IPS-NIHi7 (cell line): ENCODE data around the gene REXO5.
"Not testable (repeated sequence)": the region's sequence is repeated elsewhere in the genome, so short reads cannot be mapped to it uniquely, and the experiment has no call there.

Experiments
- DNase-seq: peaks from one replicate; pipeline ENCODE4 v3.0.0; 2012; ENCODE audit warnings: mixed read lengths; ENCODE audit errors: extremely low spot score

The REXO5 gene, protein sequence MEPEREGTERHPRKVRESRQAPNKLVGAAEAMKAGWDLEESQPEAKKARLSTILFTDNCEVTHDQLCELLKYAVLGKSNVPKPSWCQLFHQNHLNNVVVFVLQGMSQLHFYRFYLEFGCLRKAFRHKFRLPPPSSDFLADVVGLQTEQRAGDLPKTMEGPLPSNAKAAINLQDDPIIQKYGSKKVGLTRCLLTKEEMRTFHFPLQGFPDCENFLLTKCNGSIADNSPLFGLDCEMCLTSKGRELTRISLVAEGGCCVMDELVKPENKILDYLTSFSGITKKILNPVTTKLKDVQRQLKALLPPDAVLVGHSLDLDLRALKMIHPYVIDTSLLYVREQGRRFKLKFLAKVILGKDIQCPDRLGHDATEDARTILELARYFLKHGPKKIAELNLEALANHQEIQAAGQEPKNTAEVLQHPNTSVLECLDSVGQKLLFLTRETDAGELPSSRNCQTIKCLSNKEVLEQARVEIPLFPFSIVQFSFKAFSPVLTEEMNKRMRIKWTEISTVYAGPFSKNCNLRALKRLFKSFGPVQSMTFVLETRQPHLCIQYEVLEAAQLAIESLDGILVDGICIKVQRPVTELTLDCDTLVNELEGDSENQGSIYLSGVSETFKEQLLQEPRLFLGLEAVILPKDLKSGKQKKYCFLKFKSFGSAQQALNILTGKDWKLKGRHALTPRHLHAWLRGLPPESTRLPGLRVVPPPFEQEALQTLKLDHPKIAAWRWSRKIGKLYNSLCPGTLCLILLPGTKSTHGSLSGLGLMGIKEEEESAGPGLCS

DNA sequence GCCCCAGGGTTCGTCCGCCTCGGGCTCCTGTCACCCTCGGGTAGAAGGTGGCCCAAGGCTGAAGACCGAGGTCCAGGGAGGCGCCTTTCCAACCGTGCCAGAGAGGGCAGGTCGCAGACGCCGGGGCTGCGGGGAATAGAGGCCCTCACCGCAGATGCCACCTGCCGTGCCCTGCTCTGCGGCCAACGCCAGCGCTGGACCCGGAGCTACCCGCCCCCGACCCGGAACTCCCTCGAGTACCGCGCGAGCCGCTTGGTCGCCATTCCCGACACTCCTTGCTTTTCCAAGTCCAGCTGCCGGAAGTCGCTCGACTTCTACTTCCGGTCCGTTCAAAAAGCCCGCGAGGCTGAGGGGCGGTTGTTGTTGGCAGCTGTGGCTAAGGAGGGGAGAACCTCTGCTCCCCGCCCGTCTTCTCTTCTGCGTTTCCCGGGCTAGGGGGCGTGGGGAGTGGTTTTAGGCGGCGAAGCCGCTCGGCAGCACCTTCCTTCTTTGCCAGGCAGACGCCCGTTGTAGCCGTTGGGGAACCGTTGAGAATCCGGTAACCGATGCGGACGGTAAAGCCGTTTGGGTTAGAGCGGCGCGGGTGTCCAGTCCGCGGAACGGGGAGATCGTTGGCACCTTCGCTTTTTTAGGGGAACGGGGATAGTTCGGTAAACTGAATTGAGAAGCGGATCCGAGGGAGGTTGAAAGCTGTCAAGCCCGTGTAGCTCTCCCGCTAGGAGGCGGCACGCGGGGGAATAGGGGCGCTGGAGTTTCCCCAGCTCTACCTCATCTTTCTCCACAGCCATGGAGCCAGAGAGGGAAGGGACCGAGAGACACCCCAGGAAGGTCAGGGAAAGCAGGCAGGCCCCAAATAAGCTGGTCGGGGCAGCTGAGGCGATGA lies at the start of gene REXO5, which contains the start of gene ERI2:
REXO5 (plus strand) TSS at position 360 of the 883 bp plus-strand sequence; CDS start at position 787, 427 bp downstream.
ERI2 (minus strand) TSS at position 305 of the 883 bp plus-strand sequence; CDS start at position 263, 42 bp downstream.
- DNase-seq = peak; percentile 94

DNA sequence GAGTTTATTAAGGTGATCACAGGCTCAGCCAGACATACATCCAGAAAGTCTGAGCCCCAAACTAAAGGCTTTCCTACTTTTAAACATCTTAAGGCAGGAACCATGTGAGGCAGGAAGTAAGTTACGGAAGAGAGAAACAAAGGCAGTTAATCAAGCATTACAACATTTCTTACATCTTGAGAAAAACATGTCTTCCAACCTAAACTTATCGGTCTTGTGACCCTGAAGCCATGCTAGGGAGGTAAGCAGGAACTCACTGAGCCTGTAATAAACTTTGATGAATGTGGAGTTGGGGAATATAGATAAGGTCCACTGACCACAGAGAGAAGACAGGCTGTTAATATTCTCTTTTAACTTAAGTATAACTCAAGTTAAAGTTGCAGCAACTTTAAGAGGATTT lies 46.0 kb upstream of the REXO5 start:
- DNase-seq = no peak

DNA sequence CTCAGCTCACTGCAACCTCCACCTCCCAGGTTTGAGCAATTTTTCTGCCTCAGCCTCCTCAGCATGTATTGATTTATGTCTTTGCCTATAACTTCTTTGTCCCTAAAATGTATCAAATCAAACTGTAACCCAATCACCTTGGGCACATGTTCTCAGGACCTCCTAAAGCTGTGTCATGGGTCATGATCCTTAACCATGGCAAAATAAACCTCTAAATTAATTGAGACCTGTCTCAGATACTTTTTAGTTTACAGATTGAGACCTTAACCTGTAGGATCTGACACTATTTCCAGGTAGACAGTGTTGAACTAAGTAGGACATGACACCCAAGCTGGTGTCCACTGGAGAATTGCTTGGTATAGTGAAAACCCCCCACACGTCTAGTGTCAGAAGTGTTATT lies 45.2 kb upstream of the REXO5 start:
- no peak for DNase-seq

DNA sequence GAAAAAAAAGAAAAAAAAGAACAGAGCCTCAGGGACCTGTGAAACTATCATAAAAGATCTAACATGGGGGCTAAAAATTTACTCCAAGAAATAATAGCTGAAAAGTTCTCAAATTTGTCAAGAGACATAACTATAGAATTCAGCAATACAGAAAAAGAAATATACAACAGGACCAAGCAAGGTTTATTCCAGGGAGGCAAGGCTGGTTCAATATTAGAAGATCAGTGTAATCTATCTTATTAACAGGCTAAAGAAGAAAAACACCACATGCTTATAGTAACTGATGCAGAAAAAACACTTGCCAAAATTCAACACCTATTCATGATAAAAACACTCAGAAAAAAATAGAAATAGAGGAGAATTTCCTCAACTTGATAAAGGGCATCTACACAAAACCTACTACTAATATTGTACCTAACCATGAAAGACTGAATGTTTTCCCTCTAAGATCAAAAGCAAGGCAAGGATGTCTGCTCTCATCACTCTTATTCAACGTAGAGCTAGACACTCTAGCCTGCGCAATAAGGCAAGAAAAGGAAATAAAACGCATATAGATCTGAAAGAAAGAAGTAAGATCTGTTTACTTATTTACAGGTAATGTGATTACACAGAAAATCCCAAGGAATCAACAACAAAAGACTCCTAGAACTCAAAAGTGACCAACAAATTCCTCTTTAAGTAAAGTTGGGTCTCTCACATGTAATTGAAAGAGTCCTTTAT lies 43.8 kb upstream of the REXO5 start:
- no peak for DNase-seq

DNA sequence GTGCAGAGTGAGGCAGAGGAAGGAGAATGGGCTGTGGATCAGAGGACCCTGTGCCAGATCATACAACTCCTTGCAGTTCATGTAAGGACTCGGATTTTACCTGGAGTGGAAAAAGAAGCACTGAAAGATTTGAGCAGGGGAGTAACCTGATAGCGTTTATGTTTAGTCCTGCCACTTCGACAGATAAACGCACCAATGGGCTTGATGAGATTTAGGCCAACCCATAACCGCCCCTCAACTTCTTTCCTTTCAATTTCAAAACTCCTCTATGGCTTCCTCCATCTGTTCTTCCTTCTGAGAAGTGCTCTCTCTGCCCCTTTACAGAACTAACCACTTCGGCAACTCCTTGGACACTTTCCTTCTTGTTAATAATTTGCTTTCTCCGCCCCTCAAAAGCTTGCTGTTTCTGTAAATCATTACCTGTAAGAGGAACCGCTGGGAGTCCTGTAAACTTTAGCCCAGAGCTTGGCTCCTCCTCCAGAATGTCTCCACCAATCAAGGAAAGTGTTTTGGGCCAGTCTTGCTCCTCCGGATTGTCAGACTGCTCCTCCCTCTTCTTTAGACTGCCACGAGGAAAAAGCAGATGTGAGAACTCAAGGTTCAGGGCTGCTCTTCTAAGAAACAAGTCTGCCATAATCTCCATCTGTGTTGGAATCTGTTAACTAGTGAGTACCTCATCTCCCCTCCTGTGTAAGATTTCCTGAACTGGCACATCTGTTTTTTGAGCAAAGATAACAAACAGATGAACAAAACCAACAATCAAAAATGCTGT lies 42.7 kb upstream of the REXO5 start, which contains the start of gene ACSM3:
ACSM3 (plus strand) TSS at position 554 of the 772 bp plus-strand sequence. CDS start 6,021 bp downstream, outside the sequence.
- DNase-seq = peak; percentile 79

DNA sequence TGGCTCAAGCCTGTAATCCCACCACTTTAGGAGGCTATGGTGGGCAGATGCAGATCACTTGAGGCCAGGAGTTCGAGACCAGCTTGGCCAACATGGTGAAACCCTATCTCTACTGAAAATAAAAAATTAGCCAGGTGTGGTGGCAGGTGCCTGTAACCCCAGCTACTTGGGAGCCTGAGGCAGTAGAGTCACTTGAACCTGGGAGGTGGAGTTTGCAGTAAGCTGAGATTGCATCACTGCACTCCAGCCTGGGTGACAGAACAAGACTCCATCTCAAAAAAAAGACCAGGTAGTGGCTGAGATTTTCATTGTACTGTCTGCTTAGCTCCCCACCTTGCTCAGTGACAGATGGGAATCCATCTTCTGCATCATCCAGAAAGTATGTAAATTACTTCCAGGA lies 41.9 kb upstream of the REXO5 start:
- not testable (repeated sequence) for DNase-seq

DNA sequence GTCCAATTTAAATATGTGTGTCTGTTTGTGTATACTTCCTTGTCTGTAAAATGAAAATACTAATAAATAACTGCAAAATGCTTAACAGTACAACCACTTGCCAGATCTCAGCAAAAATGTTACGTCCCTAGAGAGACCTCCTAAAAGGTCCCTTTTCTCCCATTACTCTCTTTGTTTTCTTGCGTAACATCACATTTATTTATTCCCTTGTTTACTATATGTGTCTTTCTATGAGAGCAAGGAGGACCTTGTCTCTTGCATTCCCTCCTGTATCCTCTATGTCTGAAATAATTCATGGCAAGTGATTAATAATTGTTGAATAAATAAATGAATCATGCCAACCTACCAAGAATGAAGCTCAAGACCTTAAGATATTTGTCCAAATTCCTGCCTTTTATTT lies 40.6 kb upstream of the REXO5 start:
- no peak for DNase-seq

DNA sequence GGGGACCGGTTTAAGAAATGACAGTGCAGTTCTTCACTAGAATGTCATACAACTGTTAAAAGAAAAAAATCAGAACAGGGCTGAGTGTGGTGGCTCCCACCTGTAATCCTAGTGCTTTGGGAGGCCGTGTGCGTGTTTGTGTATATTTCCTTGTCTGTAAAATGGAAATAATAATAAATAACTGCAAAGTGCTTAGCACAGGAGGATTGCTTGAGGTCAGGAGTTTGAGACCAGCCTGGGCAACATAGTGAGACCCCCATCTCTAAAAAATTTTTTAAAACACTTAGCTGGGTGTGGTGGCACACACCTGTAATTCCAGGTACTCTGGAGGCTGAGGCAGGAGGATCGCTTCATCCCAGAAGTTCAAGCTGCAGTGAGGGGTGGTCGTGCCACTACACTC lies 40.0 kb upstream of the REXO5 start:
- DNase-seq = no peak

DNA sequence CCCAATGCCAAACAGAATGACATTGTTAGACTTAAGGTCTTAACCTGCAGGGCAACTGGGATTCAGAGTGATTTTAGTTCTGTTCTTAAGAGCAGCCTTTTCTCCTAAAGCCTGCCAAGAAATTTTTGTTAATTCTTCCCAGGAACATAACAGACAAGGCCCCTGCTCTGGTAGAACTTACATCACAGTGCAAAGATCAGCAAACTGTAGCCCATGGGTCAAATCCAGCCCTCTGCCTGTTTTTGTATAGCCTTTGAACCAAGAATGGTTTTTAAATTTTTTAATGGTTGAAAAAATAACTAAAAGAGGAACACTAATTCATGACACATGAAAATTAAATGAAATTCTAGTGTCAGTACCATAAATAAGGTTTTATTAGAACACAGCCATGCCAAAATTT lies 38.8 kb upstream of the REXO5 start:
- no peak for DNase-seq

DNA sequence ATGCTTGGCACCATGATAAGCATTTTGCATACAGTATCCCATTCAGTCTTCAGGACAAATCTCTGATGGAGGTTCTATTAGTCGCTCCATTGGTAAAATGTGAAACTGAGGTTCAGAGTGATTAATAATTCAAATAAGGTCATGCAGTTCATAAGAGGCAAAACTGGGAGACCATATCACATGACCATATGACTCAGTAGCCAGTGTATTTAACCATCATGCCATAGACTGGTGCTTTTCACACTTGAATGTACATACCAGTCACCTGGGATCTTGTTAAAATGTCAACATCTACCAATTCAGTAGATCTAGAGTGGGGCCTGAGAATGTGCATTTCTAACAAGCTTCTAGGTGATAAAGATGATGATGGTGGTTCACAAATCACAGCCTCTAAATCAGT lies 38.2 kb upstream of the REXO5 start:
- DNase-seq = no peak

DNA sequence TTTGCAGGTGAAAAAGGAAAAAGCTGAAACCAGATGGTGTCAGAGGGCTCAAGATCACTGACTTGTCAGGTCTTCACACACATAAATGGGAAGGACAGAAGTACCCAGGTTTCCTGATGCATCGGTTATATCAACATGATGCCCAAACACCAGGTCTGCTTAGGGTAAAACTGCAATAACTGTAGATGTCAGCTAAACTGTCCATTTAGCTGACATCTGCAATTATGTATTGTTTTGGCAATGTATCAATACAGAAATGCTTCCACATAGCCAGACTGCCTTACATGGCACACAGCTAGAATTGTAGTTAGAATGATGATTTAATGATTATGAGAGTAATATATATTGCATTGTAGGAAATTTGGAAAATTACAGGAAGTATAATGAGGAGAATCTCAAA lies 37.5 kb upstream of the REXO5 start:
- no peak for DNase-seq

DNA sequence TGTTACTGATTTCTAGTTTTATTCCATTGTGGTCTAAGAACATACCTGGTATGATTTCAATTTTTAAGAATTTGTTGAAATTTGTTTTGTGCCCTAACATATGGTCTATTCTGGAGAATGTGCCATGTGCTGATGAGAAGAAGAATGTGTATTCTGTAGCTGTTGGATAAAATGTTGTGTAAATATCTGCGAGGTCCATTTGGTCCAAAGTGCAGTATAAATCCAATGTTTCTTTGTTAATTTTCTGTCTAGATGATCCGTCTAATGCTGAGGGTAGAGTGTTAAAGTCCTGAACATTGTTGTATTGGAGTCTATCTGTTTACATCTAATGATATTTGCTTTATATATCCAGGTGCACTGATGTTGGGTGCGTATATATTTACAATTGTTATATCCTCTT lies 32.6 kb upstream of the REXO5 start:
- no peak for DNase-seq

DNA sequence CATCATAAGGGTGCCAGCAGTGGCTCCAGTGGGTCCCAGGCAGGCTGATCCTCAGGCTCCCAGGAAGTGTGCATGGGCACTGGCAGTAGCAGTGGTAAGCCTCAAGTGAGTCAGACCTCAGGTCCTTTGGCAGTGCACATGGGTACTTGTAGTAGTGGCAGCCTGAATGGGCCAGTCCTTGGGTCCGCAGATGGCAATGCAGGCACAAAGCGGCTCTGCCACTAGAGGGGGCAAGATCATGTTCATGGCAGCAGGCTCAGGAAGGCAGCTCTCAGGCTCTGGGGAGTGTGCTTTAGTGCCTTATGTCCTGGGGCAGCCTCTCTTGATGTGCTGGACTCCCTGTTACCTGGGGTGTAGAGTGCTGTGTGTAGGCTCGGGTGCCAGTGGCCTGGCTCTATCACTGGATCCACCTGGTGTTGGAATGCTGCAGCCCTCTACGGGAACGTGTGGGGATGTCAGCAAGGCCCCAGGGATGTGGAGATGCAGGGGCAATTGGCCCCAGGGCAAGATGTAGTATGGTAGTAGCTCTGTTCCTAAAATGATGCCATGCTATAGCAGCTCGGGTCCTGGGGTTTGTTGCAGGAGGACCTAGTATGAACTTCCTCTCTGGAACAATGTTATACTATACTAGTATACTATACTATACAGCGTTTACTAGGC lies 31.5 kb upstream of the REXO5 start:
- DNase-seq = peak; percentile 90

DNA sequence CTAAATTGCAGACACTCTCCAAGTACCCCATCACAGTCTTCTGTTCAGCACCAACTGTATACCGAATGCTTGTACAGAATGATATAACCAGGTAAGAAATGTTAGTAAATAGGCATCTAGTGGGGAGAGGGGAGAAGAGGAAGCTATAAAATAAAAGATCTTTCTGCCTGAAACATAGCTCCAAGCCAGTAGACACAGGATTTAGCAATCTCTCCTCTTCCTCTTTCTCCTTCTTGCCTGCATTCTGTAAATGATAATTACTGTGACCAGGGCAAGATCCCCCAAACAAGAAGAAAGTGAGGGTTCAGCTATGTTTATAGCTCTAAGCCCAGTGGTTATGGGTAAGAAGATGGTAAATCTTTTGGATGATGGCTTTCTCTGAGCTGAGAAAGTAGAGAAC lies 24.6 kb upstream of the REXO5 start:
- DNase-seq = no peak

DNA sequence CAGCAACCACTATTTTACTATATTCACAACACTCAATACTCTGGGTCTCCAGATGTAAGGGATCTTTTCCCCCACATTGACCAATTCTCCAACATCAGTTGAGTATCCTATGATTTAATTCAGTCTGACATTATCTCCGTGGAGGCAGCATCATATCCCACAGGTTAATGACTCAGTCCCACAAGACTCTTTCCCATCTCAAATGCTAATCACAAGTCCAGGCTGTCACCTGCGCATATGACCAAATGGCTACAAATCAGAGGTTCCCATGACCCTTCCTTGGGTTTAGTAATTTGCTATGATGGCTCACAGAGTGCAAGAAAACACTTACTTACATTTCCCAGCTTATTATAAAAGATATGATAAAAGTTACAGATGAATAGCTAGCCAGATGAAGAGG lies 23.9 kb upstream of the REXO5 start:
- DNase-seq = no peak

DNA sequence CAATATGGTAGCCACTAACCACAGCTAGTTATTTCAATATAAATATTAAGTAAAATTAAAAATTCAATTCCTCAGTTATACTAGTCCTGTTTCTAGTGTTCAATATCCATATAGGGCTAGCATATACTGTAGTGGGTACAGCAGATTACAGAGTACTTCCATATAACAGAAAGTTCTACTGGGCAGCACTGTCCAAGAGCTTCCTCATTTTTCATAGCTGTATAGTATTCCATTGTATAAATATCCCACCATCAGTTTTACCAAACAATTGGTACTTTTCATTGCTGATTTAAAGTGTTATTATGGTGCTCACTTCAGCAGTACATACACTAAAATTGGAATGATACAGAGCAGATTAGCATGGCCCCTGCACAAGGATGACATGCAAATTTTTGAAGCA lies 22.1 kb upstream of the REXO5 start:
- DNase-seq = no peak

DNA sequence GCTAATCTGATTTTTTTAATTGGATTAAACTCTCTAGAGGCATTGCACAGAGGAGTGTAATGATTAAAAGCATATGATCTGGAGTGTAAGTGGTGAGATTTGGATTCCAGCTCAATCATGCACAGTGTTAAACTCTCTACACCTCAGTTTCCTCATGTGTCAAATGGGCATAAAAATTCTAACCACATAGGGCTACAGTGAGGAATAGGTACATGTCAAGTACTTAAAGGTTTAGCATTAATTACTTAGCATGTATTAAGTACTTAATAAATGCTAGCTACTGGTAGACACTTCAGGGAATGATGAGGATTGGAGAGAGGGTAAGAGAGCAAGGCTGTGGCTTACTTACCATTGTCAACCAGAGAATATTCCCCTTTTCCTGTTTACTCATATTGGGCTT lies 17.2 kb upstream of the REXO5 start:
- DNase-seq = no peak

DNA sequence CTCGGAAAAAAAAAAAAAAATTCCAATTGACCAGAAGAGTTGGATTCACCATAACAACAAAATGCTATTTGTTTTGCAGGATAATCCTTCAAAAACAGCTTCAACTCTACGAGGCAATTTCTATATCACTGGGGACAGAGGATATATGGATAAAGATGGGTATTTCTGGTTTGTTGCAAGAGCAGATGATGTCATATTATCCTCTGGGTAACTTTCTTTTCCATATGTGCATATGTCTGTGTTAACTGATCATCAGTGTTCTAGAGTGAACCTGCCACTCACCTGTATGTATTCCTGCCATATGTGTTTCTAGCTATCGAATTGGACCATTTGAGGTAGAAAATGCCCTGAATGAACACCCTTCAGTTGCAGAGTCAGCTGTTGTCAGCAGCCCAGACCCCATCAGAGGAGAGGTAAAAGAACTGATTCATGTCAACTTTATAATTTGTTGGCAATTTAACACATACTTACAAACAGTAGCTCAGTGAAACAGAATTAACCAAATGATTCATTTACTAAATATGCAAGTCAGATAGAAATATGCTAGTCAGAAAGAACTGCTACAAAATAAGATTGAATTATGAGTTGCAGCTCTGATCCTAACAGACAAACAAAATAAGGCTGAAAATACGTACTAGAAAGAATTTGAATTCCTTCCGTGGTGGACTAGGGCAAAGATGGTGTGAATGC lies 14.3 kb upstream of the REXO5 start:
- DNase-seq = no peak

DNA sequence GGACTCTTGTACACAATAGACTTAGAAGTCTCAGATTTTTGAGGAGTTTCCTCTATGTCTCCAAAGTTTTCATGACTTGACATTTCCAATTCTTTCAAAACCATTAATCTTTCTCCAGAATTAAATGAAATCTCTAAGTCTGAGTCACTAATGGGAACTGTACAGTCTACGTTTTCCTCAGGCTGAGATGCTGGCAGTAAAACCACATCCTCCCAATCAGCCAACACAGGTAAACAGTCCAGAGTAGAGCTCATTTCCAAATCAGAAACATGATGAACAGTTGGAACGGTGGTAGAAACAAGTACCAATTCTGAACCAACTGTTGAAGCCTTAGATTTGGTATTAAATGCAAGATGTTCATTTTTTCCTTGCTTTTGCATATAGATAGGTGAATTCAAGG lies 8.0 kb upstream of the REXO5 start:
- no peak for DNase-seq
